Right lobe of liver (tissue), 6 donors: ENCODE data around the gene CPNE2. TPM values are rescaled to one million over a fixed set of nuclear protein-coding genes. Genes with fewer than 3 reads are reported as not detected.
"Not testable (repeated sequence)": the region's sequence is repeated elsewhere in the genome, so short reads cannot be mapped to it uniquely, and the experiment has no call there.

Source experiments
- ATAC-seq, 4 donors: fragments of 200-7000 bp; cut with Tn5 transposase; one replicate each; pipeline ENCODE4 v1.9.1; 2020; ENCODE audit warnings: mild to moderate bottlenecking in 4 of 4, moderate library complexity in 4 of 4
- DNase-seq, 3 donors: peaks; one replicate each; pipeline ENCODE4 v3.0.0-alpha.2; 2020
- H3K27ac ChIP-seq, 3 donors: fragments of 200-600 bp; one replicate each; pipeline ENCODE4 v1.8.0; 2022
- H3K27me3 ChIP-seq, 2 donors: fragments of 200-600 bp; one replicate each; pipeline ENCODE4 v1.8.0; 2022
- H3K36me3 ChIP-seq, 4 donors: fragments of 200-600 bp; sonication (generic) in 1 of 4; one replicate each; pipeline versions ENCODE4 v1.5.1 to v1.8.0; 2017 to 2022; ENCODE audit warnings: control low read depth in 1 of 4
- H3K4me1 ChIP-seq, 4 donors: fragments of 200-600 bp; sonication (generic) in 1 of 4; one replicate each; pipeline versions ENCODE4 v1.5.1 to v1.8.0; 2017 to 2022; ENCODE audit warnings: control low read depth in 1 of 4
- H3K4me3 ChIP-seq, 3 donors: fragments of 200-600 bp; one replicate each; pipeline ENCODE4 v1.8.0; 2022
- H3K9me3 ChIP-seq, 4 donors: fragments of 200-600 bp; sonication (generic) in 1 of 4; one replicate each; pipeline versions ENCODE4 v1.5.1 to v1.8.0; 2017 to 2022; ENCODE audit warnings: control low read depth in 1 of 4
- POLR2A ChIP-seq: fragments of 450-650 bp; IDR thresholded peaks from one replicate; pipeline ENCODE4 v1.6.1; 2017; ENCODE audit warnings: antibody characterized with exemption, mild to moderate bottlenecking
- WGBS: methylation state at CpG from one replicate; pipeline ENCODE4 v1.1.6; 2018; ENCODE audit warnings: low coverage, low lambda C conversion rate; ENCODE audit not compliant: insufficient coverage; ENCODE audit errors: missing lambda C conversion rate; 5-methylcytosine and 5-hydroxymethylcytosine counted together
- intact Hi-C, 2 donors: fragments of 100-400 bp; cut with DNase I; formaldehyde crosslinking; loops; one replicate each; pipeline versions ENCODE4 v1.11.2 to v1.14.1; 2022
- total RNA-seq, 6 experiments: library from RNA; depleted of rRNA in 2 of 6; stranded (reverse); fragments of >200 nt in 2 of 6; fragmentation: NEBNext Ultra II Directional in 3 of 6; extraction: Animal tissue kit (Norgen Biotek cat#: 25700) in 3 of 6; gene quantifications; one replicate each; pipeline versions ENCODE4 v1.1.0 to v1.2.4, GENCODE V29; 2016 to 2023
- TF ChIP-seq, protein P1 (sequence below), 4 donors: fragments of 200-600 bp in 3 of 4; fragments of 450-650 bp in 1 of 4; IDR thresholded peaks; one replicate each; pipeline versions ENCODE4 v1.5.1 to v1.8.0; 2016 to 2022; ENCODE audit warnings: antibody characterized with exemption in 4 of 4, mild to moderate bottlenecking in 2 of 4
- donor health status: DM: no; HTN: yes; CAD: no.
- donor health status: DM: no; HTN: no; CAD: no.
- donor health status: DM: no; HTN: no; CAD: no.
- donor health status: DM: no; HTN: yes; CAD: no.
- donor health status: DM: no; HTN: yes; CAD: no.

Gene CPNE2
- total RNA-seq, 6 experiments from 2014 or later = 4.0 to 10.9 (median 9.7) TPM

DNA sequence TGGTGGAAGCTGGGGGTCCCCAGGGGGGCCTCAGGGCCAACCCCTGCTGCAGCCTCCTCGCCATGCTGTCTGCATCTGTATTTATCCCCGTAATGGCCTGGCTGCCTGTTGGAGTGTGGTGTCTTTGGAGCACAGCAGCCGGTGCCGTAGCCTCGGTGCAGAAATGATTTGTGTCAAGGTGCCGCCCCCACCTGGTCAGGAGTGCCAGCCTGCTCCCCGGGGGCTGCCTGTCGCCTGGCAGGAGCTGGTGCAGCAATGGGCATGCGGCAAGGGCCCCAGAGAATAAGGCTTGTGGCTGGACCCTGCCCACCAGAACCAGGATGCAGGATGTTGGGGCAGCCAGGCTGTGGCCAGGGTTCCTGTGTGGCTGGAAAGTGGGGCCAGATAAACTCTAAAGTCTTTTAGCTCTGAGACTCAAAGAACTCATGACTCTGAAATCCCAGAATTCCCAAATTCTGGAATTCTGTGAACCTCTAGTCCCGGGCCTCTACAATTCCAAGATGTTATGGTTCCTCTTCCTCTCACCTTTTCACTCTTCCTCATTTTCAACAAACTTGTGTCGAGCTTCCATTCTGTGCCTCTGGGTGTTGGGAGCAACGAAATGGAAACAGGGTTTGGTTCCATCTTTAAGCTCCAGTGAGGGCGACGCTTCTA lies 5.9 kb downstream of the CPNE2 start:
- Histone ChIP-seq H3K4me1 (no peaks in the 10 kb centered on the region), H3K27ac (no peak overlapping the region), H3K36me3 (no peaks in the 10 kb centered on the region), H3K9me3 (no peaks in the 10 kb centered on the region), H3K4me3 (no peak overlapping the region), H3K27me3 (no peaks in the 10 kb centered on the region)
- WGBS = 69% methylated on average over 9 of the region's 14 CpGs
- ATAC-seq (no peak), DNase-seq (no peak)
- intact Hi-C loops = no loop called here
- TF ChIP-seq, protein P1, sequence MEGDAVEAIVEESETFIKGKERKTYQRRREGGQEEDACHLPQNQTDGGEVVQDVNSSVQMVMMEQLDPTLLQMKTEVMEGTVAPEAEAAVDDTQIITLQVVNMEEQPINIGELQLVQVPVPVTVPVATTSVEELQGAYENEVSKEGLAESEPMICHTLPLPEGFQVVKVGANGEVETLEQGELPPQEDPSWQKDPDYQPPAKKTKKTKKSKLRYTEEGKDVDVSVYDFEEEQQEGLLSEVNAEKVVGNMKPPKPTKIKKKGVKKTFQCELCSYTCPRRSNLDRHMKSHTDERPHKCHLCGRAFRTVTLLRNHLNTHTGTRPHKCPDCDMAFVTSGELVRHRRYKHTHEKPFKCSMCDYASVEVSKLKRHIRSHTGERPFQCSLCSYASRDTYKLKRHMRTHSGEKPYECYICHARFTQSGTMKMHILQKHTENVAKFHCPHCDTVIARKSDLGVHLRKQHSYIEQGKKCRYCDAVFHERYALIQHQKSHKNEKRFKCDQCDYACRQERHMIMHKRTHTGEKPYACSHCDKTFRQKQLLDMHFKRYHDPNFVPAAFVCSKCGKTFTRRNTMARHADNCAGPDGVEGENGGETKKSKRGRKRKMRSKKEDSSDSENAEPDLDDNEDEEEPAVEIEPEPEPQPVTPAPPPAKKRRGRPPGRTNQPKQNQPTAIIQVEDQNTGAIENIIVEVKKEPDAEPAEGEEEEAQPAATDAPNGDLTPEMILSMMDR (IDR thresholded peaks at IDR 0.05) = no peak
- no peak for TF ChIP-seq POLR2A

DNA sequence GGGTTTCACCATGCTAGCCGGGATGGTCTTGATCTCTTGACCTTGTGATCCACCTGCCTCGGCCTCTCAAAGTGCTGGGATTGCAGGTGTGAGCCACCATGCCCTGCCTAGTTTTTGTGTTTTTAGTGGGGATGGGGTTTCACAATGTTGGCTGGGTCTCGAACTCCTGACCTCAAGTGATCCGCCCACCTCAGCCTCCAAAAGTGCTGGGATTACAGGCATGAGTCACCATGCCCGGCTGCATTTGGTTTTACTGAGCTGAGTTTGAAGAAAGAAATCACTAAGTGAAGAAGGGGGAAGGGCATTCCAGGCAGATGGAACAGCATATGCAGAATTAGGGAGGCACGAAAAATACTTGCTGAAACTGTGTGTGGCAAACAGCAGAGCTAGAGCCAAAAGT lies 7.6 kb downstream of the CPNE2 start:
- H3K27ac ChIP-seq, H3K4me1 ChIP-seq, DNase-seq, H3K36me3 ChIP-seq, H3K9me3 ChIP-seq, intact Hi-C loops, H3K27me3 ChIP-seq, H3K4me3 ChIP-seq: not testable (repeated sequence)
- ATAC-seq = peak in 1 of 4 donors; percentile 37
- 55% methylated on average over 6 of the region's 6 CpGs for WGBS

DNA sequence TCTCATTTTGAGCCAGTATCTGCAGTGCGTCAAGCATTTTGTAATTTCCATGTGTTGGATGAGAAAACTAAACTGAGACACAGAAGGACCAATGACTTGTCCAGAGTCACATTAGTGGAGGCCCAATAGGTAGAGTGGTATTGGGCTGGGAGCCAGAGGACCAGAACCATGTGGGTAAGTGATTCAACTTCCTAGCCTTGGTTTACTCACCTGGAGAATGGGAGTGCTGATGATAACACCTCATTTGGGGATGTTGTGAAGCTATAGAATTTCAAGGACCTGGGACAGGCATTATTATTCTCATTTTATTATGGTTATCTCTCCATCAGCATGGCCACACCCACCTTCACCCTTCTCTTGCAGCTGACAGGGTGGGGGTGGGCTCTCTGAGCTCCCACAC lies 8.1 kb downstream of the CPNE2 start:
- ATAC-seq (no peak), DNase-seq (no peak)
- Histone ChIP-seq H3K27ac (no peak overlapping the region), H3K4me3 (no peak overlapping the region), H3K9me3 (no peaks in the 10 kb centered on the region), H3K27me3 (no peaks in the 10 kb centered on the region), H3K36me3 (no peaks in the 10 kb centered on the region), H3K4me1 (no peaks in the 10 kb centered on the region)
- TF ChIP-seq, protein P1 (IDR thresholded peaks at IDR 0.05) = no peak
- TF ChIP-seq POLR2A = no peak
- intact Hi-C loops = no loop called here
- no CpG with 5 or more reads among the region's 1 CpG for WGBS

DNA sequence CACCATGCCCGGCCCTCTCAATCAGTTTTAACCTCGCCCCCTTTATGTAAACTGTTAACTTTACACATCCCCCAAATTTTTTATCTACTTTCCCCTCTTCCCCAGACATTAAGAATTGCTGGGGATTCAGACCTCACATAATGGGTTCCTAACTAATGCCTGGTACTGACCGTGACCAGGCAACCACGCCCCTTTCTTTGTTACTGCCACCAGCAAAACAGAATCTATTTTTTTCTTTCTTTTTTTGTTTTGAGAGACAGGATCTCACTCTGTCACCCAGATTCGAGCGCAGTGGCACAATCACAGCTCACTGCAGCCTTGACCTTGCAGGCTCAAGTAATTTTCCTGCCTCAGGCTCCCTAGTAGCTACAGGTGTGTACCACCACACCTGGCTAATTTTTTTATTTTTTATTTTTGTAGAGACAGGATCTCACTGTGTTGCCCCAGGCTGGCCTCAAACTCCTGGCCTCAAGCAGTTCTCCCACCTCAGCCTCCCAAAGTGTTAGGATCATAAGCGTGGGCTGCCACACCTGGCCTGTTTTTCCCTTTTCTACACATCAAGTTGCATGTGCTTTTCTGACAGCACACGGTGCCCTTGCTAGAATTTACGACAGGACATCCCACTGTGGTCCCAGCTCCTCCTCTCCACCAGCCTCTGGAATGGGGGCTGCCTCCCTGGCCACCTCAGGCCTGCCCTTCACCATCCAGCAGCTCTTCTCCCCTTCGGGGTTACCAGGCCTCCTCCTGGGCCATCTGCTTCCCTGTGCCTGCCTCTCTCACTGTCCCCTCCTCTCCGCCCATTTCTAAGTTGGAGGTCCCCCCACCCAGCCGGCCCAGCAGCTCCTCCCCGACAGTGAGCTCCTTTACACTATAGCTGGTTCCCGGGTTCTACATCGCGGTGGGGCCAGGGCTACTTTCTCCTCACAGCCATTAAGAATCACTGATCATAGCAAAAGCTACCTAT lies 10.8 kb downstream of the CPNE2 start:
- H3K27me3 ChIP-seq = no peaks in the 10 kb centered on the region
- H3K9me3 ChIP-seq = no peaks in the 10 kb centered on the region
- intact Hi-C loops = no loop called here
- WGBS = 77% methylated on average over 16 of the region's 16 CpGs
- no peak overlapping the region for H3K27ac ChIP-seq
- TF ChIP-seq, protein P1 (IDR thresholded peaks at IDR 0.05) = no peak
- TF ChIP-seq POLR2A = no peak
- H3K4me1 ChIP-seq = no peaks in the 10 kb centered on the region
- H3K4me3 ChIP-seq = no peak overlapping the region
- ATAC-seq (no peak), DNase-seq (no peak)
- H3K36me3 ChIP-seq = no peaks in the 10 kb centered on the region

DNA sequence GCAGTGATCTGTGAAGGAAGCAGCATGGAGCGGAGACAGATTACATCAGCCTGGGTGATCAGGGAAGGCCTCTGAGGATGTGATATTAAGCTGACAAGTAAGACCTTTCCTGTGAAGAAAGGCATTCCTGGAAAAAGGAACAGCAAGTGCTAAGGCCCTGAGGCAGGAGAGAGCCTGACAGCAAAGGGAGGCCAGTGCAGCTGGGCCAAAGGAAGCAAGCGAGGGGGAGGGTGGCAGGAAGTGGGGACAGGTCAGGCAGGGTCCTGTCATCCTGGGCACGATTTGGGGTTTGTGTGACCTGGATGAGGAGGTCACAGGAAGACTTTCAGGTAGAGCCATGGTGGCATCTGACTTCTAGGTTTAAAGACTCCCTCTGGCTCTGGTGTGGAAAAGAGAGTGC lies 12.3 kb downstream of the CPNE2 start:
- 38% methylated on average over 2 of the region's 3 CpGs for WGBS
- Histone ChIP-seq H3K4me3 (no peak overlapping the region), H3K36me3 (no peaks in the 10 kb centered on the region), H3K4me1 (no peaks in the 10 kb centered on the region), H3K9me3 (no peaks in the 10 kb centered on the region), H3K27ac (no peak overlapping the region), H3K27me3 (no peaks in the 10 kb centered on the region)
- TF ChIP-seq, protein P1 (IDR thresholded peaks at IDR 0.05) = no peak
- no peak for TF ChIP-seq POLR2A
- ATAC-seq = peak in 1 of 4 donors; percentile 13
- DNase-seq = no peak
- intact Hi-C loops = no loop called here
